GM12878 (cell line): ENCODE data around the gene SGK2. TPM values are rescaled to one million over a fixed set of nuclear protein-coding genes. Genes with fewer than 3 reads are reported as not detected.

Experiments used
- ATF7 ChIP-seq: fragments of 450-650 bp; IDR thresholded peaks from 2 replicates; pipeline ENCODE4 v1.6.1; 2016; ENCODE audit warnings: low read depth, mild to moderate bottlenecking
- IKZF1 ChIP-seq: fragments of 450-650 bp; conservative IDR thresholded peaks from 2 replicates; pipeline ENCODE4 v1.6.1; 2017; ENCODE audit warnings: antibody characterized with exemption, mild to moderate bottlenecking
- JUND ChIP-seq: IDR thresholded peaks from 2 replicates; pipeline ENCODE4 v1.6.1; 2012; ENCODE audit warnings: low read depth, mild to moderate bottlenecking, low read length, improper control_type of control experiment, moderate library complexity
- KAT2A ChIP-seq: conservative IDR thresholded peaks from 2 replicates; pipeline ENCODE4 v1.6.1; 2011; ENCODE audit warnings: low read depth, low read length; ENCODE audit not compliant: control insufficient read depth
- NBN ChIP-seq: fragments of 450-650 bp; IDR thresholded peaks from 2 replicates; pipeline ENCODE4 v1.6.1; 2016
- NFYA ChIP-seq: IDR thresholded peaks from 2 replicates; pipeline ENCODE4 v1.6.1; 2011; ENCODE audit warnings: low read depth, mild to moderate bottlenecking, low read length, improper control_type of control experiment, borderline replicate concordance
- PKNOX1 ChIP-seq: fragments of 450-650 bp; IDR thresholded peaks from 2 replicates; pipeline ENCODE4 v1.6.1; 2016; ENCODE audit warnings: mild to moderate bottlenecking
- RAD21 ChIP-seq: IDR thresholded peaks from 2 replicates; pipeline ENCODE4 v1.6.1; 2011; ENCODE audit warnings: mild to moderate bottlenecking, low read depth, low read length, moderate library complexity; ENCODE audit not compliant: insufficient read depth
- RUNX3 ChIP-seq: IDR thresholded peaks from 2 replicates; pipeline ENCODE4 v1.6.1; 2012; ENCODE audit warnings: low read length, inconsistent platforms
- SMC3 ChIP-seq: IDR thresholded peaks from 2 replicates; pipeline ENCODE4 v1.6.1; 2011; ENCODE audit warnings: low read length, improper control_type of control experiment, borderline replicate concordance
- SPI1 ChIP-seq: IDR thresholded peaks from 2 replicates; pipeline ENCODE4 v1.6.1; 2011; ENCODE audit warnings: low read depth, mild to moderate bottlenecking, low read length, moderate library complexity, borderline replicate concordance; ENCODE audit not compliant: insufficient read depth
- TBL1XR1 ChIP-seq: IDR thresholded peaks from 2 replicates; pipeline ENCODE4 v1.6.1; 2012; ENCODE audit warnings: low read depth, low read length, improper control_type of control experiment
- TCF3 ChIP-seq: IDR thresholded peaks from 2 replicates; pipeline ENCODE4 v1.6.1; 2012; ENCODE audit warnings: low read depth, mild to moderate bottlenecking, low read length, borderline replicate concordance; ENCODE audit not compliant: insufficient read depth
- ZNF207 ChIP-seq: fragments of 450-650 bp; IDR thresholded peaks from 2 replicates; pipeline ENCODE4 v1.6.1; 2014; ENCODE audit warnings: antibody characterized with exemption, mild to moderate bottlenecking, borderline replicate concordance
- polyA plus RNA-seq, 11 experiments: library from polyadenylated mRNA; depleted of rRNA in 4 of 11; unstranded in 6 of 11; stranded (reverse) in 5 of 11; fragments of >200 nt; fragmentation: Nextera tagmentation in 4 of 11; fragmentation: Illumina TruSeq in 1 of 11; extraction: Ambion mirVana in 4 of 11; extraction: Trizol in 1 of 11; gene quantifications; 1 replicate in 1 of 11; 2 replicates in 10 of 11; pipeline versions ENCODE4 v1.2.1 to v1.2.3, GENCODE V29; 2011 to 2016; ENCODE audit warnings: inconsistent platforms in 2 of 11, missing spikeins in 2 of 11, low read depth in 1 of 11
- total RNA-seq, 4 experiments: library from RNA; depleted of rRNA in 3 of 4; stranded (reverse); fragments of >200 nt in 3 of 4; fragmentation: Illumina TruSeq in 1 of 4; extraction: Trizol in 1 of 4; gene quantifications; 2 replicates each; pipeline versions ENCODE4 v1.2.1 to v1.2.3, GENCODE V29; 2013 to 2021
- TF ChIP-seq, protein P1 (sequence below): IDR thresholded peaks from 2 replicates; pipeline ENCODE4 v1.6.1; 2012; ENCODE audit warnings: improper control_type of control experiment, low read depth, low read length; ENCODE audit not compliant: insufficient replicate concordance
- TF ChIP-seq, protein P2 (sequence below): fragments of 450-650 bp; IDR thresholded peaks from 2 replicates; pipeline ENCODE4 v1.6.1; 2017; ENCODE audit warnings: antibody characterized with exemption, mild to moderate bottlenecking, moderate library complexity

SGK2 gene
- total and polyA plus RNA-seq, 10 of the 15 experiments (the other 5 are each of a cell fraction or from before 2014, with no cell fraction given): 0.04 to 0.96 (median 0.22) TPM; not detected in 3

DNA sequence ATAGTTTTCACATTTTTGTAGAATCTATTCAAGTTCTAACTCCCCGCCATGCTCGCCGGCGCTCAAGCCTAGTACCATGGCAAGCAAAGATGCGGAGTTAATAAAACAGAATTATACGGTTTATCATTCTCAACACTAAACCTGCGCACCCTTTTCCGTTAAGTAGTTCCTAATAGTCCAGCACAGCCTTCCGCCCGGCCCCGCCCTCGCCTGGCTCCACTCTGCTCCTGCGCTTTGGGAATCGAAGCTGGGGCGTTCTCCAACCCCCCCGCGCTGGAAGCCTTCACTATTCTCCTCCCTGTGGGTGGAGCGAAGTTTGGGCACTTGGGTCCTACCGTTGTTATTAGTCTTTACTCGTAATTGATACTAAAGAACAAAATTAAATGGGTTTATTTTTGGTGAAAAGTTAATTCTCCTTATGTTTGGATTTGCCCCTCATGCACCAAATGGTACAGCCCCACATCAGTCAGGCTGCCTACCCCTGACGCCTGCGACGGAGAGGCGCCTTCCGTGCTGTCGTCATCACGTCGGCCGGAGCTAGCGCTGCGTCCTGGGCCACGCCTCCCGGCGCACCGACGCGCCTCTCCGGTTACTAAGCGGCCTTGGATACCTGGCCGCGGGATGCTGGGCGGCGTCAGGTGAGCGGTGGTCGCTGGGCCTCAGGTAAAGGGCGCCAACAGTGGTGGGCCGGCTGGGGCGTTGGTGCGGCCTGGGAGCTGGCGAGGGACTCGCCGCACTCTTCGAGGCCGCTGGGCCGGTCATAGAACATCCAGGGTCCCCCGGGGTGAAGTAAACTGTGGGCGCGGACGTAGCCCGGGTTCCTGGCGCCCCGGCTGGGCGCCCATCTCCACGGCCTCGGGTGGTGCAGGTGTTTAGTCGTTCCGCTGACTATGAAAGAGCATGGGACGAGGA lies 31.8 kb downstream of the SGK2 start, which contains the start of gene IFT52 (continued):
- TF ChIP-seq, protein P1, sequence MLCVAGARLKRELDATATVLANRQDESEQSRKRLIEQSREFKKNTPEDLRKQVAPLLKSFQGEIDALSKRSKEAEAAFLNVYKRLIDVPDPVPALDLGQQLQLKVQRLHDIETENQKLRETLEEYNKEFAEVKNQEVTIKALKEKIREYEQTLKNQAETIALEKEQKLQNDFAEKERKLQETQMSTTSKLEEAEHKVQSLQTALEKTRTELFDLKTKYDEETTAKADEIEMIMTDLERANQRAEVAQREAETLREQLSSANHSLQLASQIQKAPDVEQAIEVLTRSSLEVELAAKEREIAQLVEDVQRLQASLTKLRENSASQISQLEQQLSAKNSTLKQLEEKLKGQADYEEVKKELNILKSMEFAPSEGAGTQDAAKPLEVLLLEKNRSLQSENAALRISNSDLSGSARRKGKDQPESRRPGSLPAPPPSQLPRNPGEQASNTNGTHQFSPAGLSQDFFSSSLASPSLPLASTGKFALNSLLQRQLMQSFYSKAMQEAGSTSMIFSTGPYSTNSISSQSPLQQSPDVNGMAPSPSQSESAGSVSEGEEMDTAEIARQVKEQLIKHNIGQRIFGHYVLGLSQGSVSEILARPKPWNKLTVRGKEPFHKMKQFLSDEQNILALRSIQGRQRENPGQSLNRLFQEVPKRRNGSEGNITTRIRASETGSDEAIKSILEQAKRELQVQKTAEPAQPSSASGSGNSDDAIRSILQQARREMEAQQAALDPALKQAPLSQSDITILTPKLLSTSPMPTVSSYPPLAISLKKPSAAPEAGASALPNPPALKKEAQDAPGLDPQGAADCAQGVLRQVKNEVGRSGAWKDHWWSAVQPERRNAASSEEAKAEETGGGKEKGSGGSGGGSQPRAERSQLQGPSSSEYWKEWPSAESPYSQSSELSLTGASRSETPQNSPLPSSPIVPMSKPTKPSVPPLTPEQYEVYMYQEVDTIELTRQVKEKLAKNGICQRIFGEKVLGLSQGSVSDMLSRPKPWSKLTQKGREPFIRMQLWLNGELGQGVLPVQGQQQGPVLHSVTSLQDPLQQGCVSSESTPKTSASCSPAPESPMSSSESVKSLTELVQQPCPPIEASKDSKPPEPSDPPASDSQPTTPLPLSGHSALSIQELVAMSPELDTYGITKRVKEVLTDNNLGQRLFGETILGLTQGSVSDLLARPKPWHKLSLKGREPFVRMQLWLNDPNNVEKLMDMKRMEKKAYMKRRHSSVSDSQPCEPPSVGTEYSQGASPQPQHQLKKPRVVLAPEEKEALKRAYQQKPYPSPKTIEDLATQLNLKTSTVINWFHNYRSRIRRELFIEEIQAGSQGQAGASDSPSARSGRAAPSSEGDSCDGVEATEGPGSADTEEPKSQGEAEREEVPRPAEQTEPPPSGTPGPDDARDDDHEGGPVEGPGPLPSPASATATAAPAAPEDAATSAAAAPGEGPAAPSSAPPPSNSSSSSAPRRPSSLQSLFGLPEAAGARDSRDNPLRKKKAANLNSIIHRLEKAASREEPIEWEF: no peak
- peak; percentile 95 for TF ChIP-seq NBN
- TF ChIP-seq NFYA: no peak
- no peak for TF ChIP-seq RAD21
- TF ChIP-seq TCF3: no peak
- TF ChIP-seq ZNF207: peak; percentile 95; the same call in 1 of the 2 replicates
- TF ChIP-seq SPI1: no peak
- peak; percentile 98 for TF ChIP-seq JUND
- TF ChIP-seq RUNX3: no peak
- TF ChIP-seq IKZF1: peak; percentile 69
- TF ChIP-seq ATF7: peak; percentile 100
- TF ChIP-seq PKNOX1: peak; percentile 81
- TF ChIP-seq TBL1XR1: 0 out of 2 replicates have a peak, but pooled peaks have one; percentile 48
- TF ChIP-seq SMC3: no peak
- TF ChIP-seq, protein P2, sequence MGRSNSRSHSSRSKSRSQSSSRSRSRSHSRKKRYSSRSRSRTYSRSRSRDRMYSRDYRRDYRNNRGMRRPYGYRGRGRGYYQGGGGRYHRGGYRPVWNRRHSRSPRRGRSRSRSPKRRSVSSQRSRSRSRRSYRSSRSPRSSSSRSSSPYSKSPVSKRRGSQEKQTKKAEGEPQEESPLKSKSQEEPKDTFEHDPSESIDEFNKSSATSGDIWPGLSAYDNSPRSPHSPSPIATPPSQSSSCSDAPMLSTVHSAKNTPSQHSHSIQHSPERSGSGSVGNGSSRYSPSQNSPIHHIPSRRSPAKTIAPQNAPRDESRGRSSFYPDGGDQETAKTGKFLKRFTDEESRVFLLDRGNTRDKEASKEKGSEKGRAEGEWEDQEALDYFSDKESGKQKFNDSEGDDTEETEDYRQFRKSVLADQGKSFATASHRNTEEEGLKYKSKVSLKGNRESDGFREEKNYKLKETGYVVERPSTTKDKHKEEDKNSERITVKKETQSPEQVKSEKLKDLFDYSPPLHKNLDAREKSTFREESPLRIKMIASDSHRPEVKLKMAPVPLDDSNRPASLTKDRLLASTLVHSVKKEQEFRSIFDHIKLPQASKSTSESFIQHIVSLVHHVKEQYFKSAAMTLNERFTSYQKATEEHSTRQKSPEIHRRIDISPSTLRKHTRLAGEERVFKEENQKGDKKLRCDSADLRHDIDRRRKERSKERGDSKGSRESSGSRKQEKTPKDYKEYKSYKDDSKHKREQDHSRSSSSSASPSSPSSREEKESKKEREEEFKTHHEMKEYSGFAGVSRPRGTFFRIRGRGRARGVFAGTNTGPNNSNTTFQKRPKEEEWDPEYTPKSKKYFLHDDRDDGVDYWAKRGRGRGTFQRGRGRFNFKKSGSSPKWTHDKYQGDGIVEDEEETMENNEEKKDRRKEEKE: peak; percentile 93
- no peak for TF ChIP-seq KAT2A
